HepG2 (cell line): Measurements from ENCODE around the gene TCFL5. TPM values are rescaled to one million over a fixed set of nuclear protein-coding genes. Genes with fewer than 3 reads are reported as not detected.

Experiments used
- AGO2 ChIP-seq: fragments of 200-400 bp; formaldehyde crosslinking; optimal IDR thresholded peaks from 2 replicates; pipeline ENCODE3; 2017; ENCODE audit warnings: mild to moderate bottlenecking, low read depth, low read length, moderate library complexity
- HOXA3 ChIP-seq: sonication (generic); formaldehyde crosslinking; IDR thresholded peaks from 2 replicates; pipeline ENCODE4 v1.5.0; 2020; ENCODE audit warnings: missing genetic modification reagents
- MYC ChIP-seq: sonication (generic); formaldehyde crosslinking; IDR thresholded peaks from 2 replicates; pipeline ENCODE4 v1.9.0; 2021; ENCODE audit warnings: missing genetic modification reagents, borderline replicate concordance
- RBM39 ChIP-seq: fragments of 200-400 bp; formaldehyde crosslinking; IDR thresholded peaks from one replicate; pipeline ENCODE4 v1.6.1; 2018; ENCODE audit warnings: antibody characterized with exemption, mild to moderate bottlenecking, low read depth, low read length; ENCODE audit not compliant: poor library complexity, severe bottlenecking
- SALL1 ChIP-seq: sonication (generic); formaldehyde crosslinking; IDR thresholded peaks from 2 replicates; pipeline ENCODE4 v1.8.0; 2022; ENCODE audit warnings: mild to moderate bottlenecking, missing genetic modification reagents
- SIN3A ChIP-seq: IDR thresholded peaks from 2 replicates; pipeline ENCODE4 v1.6.1; 2011; ENCODE audit warnings: low read depth, mild to moderate bottlenecking, control low read depth, low read length, borderline replicate concordance
- SRSF1 ChIP-seq: fragments of 200-400 bp; formaldehyde crosslinking; optimal IDR thresholded peaks from 2 replicates; pipeline ENCODE3; 2017; ENCODE audit warnings: mild to moderate bottlenecking, low read depth, low read length, moderate library complexity
- TBX3 ChIP-seq: fragments of 450-650 bp; IDR thresholded peaks from 2 replicates; pipeline ENCODE4 v1.6.1; 2017; ENCODE audit warnings: antibody characterized with exemption, mild to moderate bottlenecking, inconsistent platforms, borderline replicate concordance
- ZBTB7B ChIP-seq: sonication (generic); formaldehyde crosslinking; IDR thresholded peaks from 2 replicates; pipeline ENCODE4 v1.4.0; 2020; ENCODE audit warnings: missing genetic modification reagents
- ZNF326 ChIP-seq: sonication (generic); formaldehyde crosslinking; IDR thresholded peaks from 2 replicates; pipeline ENCODE4 v1.4.0; 2020; ENCODE audit warnings: missing genetic modification reagents, borderline replicate concordance
- polyA plus RNA-seq, 8 experiments: library from polyadenylated mRNA; depleted of rRNA in 3 of 8; stranded (reverse) in 7 of 8; unstranded in 1 of 8; fragments of >200 nt; fragmentation: Illumina TruSeq in 4 of 8; extraction: Trizol in 4 of 8; gene quantifications; 2 replicates each; pipeline versions ENCODE4 v1.2.1 to v1.2.3, GENCODE V29; 2011 to 2016; ENCODE audit warnings: low read depth in 4 of 8, missing spikeins in 1 of 8, mixed read lengths in 1 of 8; ENCODE audit not compliant: insufficient read depth in 1 of 8
- total RNA-seq, 5 experiments: library from RNA; depleted of rRNA; stranded (reverse); fragments of >200 nt; fragmentation: Illumina TruSeq; extraction: Trizol; gene quantifications; 2 replicates each; pipeline ENCODE4 v1.2.3, GENCODE V29; 2016; ENCODE audit warnings: low read depth in 1 of 5
- TF ChIP-seq, protein P1 (sequence below): sonication (generic); formaldehyde crosslinking; IDR thresholded peaks from 2 replicates; pipeline ENCODE4 v1.5.1; 2020; ENCODE audit warnings: mild to moderate bottlenecking, missing genetic modification reagents, moderate library complexity
- TF ChIP-seq, protein P2 (sequence below), 2 experiments: IDR thresholded peaks; 2 replicates each; pipeline ENCODE4 v1.6.1; 2011 to 2012; ENCODE audit warnings: low read length in 2 of 2, borderline replicate concordance in 1 of 2, low read depth in 1 of 2, mild to moderate bottlenecking in 1 of 2, moderate library complexity in 1 of 2
- TF ChIP-seq, protein P3 (sequence below): sonication (generic); formaldehyde crosslinking; IDR thresholded peaks from 2 replicates; pipeline ENCODE4 v1.5.0; 2020; ENCODE audit warnings: mild to moderate bottlenecking, missing genetic modification reagents, moderate library complexity
- TF ChIP-seq, protein P4 (sequence below): sonication (generic); formaldehyde crosslinking; IDR thresholded peaks from 2 replicates; pipeline ENCODE4 v1.4.0; 2020; ENCODE audit warnings: mild to moderate bottlenecking, missing genetic modification reagents
- TF ChIP-seq, protein P5 (sequence below): sonication (generic); formaldehyde crosslinking; IDR thresholded peaks from 2 replicates; pipeline ENCODE4 v1.8.0; 2022; ENCODE audit warnings: missing genetic modification reagents, mild to moderate bottlenecking, inconsistent platforms, borderline replicate concordance

Gene TCFL5
- total and polyA plus RNA-seq, 2 of the 13 experiments (the other 11 are each of a cell fraction or from before 2014, with no cell fraction given), result 14.8 to 20.0 TPM

DNA sequence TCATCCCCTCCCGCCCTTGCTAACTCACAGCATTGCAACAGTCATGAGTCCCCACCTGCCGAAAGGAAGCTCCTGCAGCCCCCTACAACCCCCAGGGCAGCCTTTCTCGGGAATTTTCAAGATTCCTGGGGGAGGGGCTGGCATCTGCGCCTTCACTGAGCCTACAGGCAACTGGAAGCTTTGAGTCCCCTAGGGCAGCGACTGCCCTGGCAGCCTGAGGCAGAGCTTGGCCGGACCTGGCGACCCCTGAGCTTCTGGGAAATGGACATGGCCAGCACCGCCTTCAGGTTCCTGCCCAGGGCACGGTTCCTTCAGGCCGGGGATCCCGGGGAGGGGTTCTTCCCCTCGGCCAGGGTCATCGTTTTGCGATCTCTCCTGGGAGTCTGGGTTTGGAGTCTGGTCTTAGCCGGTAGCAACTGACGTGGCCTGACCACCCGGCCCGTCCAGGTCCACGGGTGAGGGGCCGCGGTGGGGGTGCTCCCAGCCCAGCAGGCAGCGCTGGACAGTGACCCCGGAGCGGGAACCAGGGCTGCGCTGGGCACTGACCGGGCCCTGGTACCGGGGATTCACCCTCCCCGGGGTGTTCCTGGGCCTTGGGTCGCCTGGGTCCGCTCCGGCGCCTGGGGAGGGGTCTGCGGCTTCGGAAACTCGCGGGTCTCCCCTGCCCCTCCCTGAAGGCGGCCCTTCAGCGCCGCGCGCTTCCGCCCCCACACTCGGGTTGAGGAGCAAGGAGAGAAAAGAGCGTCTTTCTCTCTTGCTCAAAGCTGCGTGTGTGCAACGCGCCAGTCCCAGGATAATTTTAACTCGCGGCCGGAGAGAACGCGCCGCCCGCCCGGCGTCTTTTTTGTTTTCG lies 45.4 kb downstream of the TCFL5 start (continued):
- 0 out of 2 replicates have a peak, but pooled peaks have one; percentile 20 for TF ChIP-seq MYC (CRISPR knock-in tag)
- peak; percentile 53 for TF ChIP-seq SRSF1
- TF ChIP-seq, protein P1, sequence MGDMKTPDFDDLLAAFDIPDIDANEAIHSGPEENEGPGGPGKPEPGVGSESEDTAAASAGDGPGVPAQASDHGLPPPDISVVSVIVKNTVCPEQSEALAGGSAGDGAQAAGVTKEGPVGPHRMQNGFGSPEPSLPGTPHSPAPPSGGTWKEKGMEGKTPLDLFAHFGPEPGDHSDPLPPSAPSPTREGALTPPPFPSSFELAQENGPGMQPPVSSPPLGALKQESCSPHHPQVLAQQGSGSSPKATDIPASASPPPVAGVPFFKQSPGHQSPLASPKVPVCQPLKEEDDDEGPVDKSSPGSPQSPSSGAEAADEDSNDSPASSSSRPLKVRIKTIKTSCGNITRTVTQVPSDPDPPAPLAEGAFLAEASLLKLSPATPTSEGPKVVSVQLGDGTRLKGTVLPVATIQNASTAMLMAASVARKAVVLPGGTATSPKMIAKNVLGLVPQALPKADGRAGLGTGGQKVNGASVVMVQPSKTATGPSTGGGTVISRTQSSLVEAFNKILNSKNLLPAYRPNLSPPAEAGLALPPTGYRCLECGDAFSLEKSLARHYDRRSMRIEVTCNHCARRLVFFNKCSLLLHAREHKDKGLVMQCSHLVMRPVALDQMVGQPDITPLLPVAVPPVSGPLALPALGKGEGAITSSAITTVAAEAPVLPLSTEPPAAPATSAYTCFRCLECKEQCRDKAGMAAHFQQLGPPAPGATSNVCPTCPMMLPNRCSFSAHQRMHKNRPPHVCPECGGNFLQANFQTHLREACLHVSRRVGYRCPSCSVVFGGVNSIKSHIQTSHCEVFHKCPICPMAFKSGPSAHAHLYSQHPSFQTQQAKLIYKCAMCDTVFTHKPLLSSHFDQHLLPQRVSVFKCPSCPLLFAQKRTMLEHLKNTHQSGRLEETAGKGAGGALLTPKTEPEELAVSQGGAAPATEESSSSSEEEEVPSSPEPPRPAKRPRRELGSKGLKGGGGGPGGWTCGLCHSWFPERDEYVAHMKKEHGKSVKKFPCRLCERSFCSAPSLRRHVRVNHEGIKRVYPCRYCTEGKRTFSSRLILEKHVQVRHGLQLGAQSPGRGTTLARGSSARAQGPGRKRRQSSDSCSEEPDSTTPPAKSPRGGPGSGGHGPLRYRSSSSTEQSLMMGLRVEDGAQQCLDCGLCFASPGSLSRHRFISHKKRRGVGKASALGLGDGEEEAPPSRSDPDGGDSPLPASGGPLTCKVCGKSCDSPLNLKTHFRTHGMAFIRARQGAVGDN (CRISPR knock-in tag), result peak; percentile 72
- TF ChIP-seq, protein P2, sequence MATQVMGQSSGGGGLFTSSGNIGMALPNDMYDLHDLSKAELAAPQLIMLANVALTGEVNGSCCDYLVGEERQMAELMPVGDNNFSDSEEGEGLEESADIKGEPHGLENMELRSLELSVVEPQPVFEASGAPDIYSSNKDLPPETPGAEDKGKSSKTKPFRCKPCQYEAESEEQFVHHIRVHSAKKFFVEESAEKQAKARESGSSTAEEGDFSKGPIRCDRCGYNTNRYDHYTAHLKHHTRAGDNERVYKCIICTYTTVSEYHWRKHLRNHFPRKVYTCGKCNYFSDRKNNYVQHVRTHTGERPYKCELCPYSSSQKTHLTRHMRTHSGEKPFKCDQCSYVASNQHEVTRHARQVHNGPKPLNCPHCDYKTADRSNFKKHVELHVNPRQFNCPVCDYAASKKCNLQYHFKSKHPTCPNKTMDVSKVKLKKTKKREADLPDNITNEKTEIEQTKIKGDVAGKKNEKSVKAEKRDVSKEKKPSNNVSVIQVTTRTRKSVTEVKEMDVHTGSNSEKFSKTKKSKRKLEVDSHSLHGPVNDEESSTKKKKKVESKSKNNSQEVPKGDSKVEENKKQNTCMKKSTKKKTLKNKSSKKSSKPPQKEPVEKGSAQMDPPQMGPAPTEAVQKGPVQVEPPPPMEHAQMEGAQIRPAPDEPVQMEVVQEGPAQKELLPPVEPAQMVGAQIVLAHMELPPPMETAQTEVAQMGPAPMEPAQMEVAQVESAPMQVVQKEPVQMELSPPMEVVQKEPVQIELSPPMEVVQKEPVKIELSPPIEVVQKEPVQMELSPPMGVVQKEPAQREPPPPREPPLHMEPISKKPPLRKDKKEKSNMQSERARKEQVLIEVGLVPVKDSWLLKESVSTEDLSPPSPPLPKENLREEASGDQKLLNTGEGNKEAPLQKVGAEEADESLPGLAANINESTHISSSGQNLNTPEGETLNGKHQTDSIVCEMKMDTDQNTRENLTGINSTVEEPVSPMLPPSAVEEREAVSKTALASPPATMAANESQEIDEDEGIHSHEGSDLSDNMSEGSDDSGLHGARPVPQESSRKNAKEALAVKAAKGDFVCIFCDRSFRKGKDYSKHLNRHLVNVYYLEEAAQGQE (IDR thresholded peaks at IDR 0.05; ENCODE audit: borderline replicate concordance in 1 of 2, low read depth in 1 of 2, low read length in 2 of 2), result no peak; a peak in 1 of 4 replicates
- TF ChIP-seq, protein P3, sequence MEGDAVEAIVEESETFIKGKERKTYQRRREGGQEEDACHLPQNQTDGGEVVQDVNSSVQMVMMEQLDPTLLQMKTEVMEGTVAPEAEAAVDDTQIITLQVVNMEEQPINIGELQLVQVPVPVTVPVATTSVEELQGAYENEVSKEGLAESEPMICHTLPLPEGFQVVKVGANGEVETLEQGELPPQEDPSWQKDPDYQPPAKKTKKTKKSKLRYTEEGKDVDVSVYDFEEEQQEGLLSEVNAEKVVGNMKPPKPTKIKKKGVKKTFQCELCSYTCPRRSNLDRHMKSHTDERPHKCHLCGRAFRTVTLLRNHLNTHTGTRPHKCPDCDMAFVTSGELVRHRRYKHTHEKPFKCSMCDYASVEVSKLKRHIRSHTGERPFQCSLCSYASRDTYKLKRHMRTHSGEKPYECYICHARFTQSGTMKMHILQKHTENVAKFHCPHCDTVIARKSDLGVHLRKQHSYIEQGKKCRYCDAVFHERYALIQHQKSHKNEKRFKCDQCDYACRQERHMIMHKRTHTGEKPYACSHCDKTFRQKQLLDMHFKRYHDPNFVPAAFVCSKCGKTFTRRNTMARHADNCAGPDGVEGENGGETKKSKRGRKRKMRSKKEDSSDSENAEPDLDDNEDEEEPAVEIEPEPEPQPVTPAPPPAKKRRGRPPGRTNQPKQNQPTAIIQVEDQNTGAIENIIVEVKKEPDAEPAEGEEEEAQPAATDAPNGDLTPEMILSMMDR (CRISPR knock-in tag), result no peak
- no peak for TF ChIP-seq SALL1 (CRISPR knock-in tag)
- no peak for TF ChIP-seq TBX3
- TF ChIP-seq AGO2, result peak; percentile 92
- TF ChIP-seq ZNF326 (CRISPR knock-in tag), result 0 out of 2 replicates have a peak, but pooled peaks have one; percentile 9
- TF ChIP-seq, protein P4, sequence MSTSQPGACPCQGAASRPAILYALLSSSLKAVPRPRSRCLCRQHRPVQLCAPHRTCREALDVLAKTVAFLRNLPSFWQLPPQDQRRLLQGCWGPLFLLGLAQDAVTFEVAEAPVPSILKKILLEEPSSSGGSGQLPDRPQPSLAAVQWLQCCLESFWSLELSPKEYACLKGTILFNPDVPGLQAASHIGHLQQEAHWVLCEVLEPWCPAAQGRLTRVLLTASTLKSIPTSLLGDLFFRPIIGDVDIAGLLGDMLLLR (CRISPR knock-in tag), result peak; percentile 41; the same call in 1 of the 2 replicates
- peak; percentile 6 for TF ChIP-seq HOXA3 (CRISPR knock-in tag)
- peak; percentile 47 for TF ChIP-seq RBM39
- peak; percentile 48; the same call in 1 of the 2 replicates for TF ChIP-seq SIN3A
- TF ChIP-seq, protein P5, sequence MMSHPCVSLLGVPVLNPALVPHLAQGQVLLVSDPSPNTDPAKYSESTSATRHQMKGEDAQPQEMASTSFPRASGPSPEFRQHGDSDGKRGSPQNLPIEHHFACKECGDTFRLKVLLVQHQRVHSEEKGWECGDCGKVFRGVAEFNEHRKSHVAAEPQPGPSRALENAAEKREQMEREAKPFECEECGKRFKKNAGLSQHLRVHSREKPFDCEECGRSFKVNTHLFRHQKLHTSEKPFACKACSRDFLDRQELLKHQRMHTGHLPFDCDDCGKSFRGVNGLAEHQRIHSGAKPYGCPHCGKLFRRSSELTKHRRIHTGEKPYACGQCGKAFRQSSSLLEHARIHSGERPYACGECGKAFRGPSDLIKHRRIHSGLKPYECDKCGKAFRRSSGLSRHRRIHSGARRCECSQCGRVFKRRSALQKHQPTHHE (CRISPR knock-in tag), result 0 out of 2 replicates have a peak, but pooled peaks have one; percentile 19
- no peak; the same call in 1 of the 2 replicates for TF ChIP-seq ZBTB7B (CRISPR knock-in tag)
